GM11168 (cell line): ENCODE results near the gene RIPOR2.
"Not testable (repeated sequence)": the region's sequence is repeated elsewhere in the genome, so short reads cannot be mapped to it uniquely, and the experiment has no call there.

Experiments used
- in situ Hi-C: fragments of 300-500 bp; cut with MboI; formaldehyde crosslinking; loops from one replicate; pipeline ENCODE4 v1.12.0; 2022; ENCODE audit warnings: low sequenced_read_pairs; ENCODE audit not compliant: unreplicated experiment

RIPOR2 gene

GRCh38 chr6:24959319-24959718 is 23.6 kb upstream of the RIPOR2 start:
- in situ Hi-C loops, result no loop called here

GRCh38 chr6:24957199-24957598 is 21.4 kb upstream of the RIPOR2 start:
- in situ Hi-C loops, result no loop called here

GRCh38 chr6:24953726-24954125 is 18.0 kb upstream of the RIPOR2 start:
- in situ Hi-C loops, result no loop called here

- in situ Hi-C loops, result no loop called here
Observed at GRCh38 chr6:24951811-24952299, 16.1 kb upstream of the RIPOR2 start.

GRCh38 chr6:24950218-24950941 is 14.6 kb upstream of the RIPOR2 start:
- in situ Hi-C loops, result no loop called here

- in situ Hi-C loops, result no loop called here
Observed at GRCh38 chr6:24949020-24949569, 13.3 kb upstream of the RIPOR2 start.

- in situ Hi-C loops, result not testable (repeated sequence)
Observed at GRCh38 chr6:24948261-24948660, 12.5 kb upstream of the RIPOR2 start.

- in situ Hi-C loops, result no loop called here
Observed at GRCh38 chr6:24947636-24948035, 11.9 kb upstream of the RIPOR2 start.

GRCh38 chr6:24945054-24945453 is 9.3 kb upstream of the RIPOR2 start:
- in situ Hi-C loops, result no loop called here

- in situ Hi-C loops, result no loop called here
Observed at GRCh38 chr6:24943774-24944173, 8.0 kb upstream of the RIPOR2 start.

GRCh38 chr6:24940311-24940917 is 4.7 kb upstream of the RIPOR2 start:
- in situ Hi-C loops, result no loop called here

GRCh38 chr6:24936641-24937317 is 1.0 kb upstream of the RIPOR2 start:
- in situ Hi-C loops, result no loop called here

GRCh38 chr6:24933868-24934401 is 1.8 kb downstream of the RIPOR2 start:
- in situ Hi-C loops, result no loop called here

GRCh38 chr6:24933266-24933665 is 2.5 kb downstream of the RIPOR2 start:
- in situ Hi-C loops, result no loop called here

- in situ Hi-C loops, result no loop called here
Observed at GRCh38 chr6:24932832-24933231, 2.9 kb downstream of the RIPOR2 start.

GRCh38 chr6:24931718-24932691 is 3.8 kb downstream of the RIPOR2 start:
- in situ Hi-C loops, result no loop called here

GRCh38 chr6:24931296-24931695 is 4.5 kb downstream of the RIPOR2 start:
- in situ Hi-C loops, result no loop called here

- in situ Hi-C loops, result no loop called here
Observed at GRCh38 chr6:24930431-24930871, 5.3 kb downstream of the RIPOR2 start.

- in situ Hi-C loops, result no loop called here
Observed at GRCh38 chr6:24929242-24929641, 6.5 kb downstream of the RIPOR2 start.
